HG02642 (cell line): ENCODE data around the gene P2RX4.
"Not testable (repeated sequence)": the region's sequence is repeated elsewhere in the genome, so short reads cannot be mapped to it uniquely, and the experiment has no call there.

ENCODE experiments used
- ATAC-seq: cut with Tn5 transposase; IDR thresholded peaks from one replicate; pipeline ENCODE4 v1.9.1; 2021; ENCODE audit warnings: mild to moderate bottlenecking; ENCODE audit not compliant: unreplicated experiment, poor library complexity

Gene P2RX4

GRCh38 chr12:121264135-121264534 lies 54.2 kb downstream of the P2RX4 start:
- no peak for ATAC-seq

GRCh38 chr12:121264951-121265515 lies 55.1 kb downstream of the P2RX4 start:
- no peak for ATAC-seq

GRCh38 chr12:121267822-121268221 lies 57.9 kb downstream of the P2RX4 start:
- no peak for ATAC-seq

GRCh38 chr12:121273364-121273896 lies 63.5 kb downstream of the P2RX4 start:
- ATAC-seq: no peak

- ATAC-seq: no peak
Measured at GRCh38 chr12:121274036-121274763, 64.3 kb downstream of the P2RX4 start.

GRCh38 chr12:121277374-121277759 lies 67.4 kb downstream of the P2RX4 start:
- no peak for ATAC-seq

- no peak for ATAC-seq
Measured at GRCh38 chr12:121278169-121279070, 68.5 kb downstream of the P2RX4 start.

GRCh38 chr12:121279071-121279375 lies 69.1 kb downstream of the P2RX4 start:
- ATAC-seq: no peak

GRCh38 chr12:121279507-121279915 lies 69.6 kb downstream of the P2RX4 start:
- ATAC-seq: no peak

- not testable (repeated sequence) for ATAC-seq
Measured at GRCh38 chr12:121280531-121280930, 70.6 kb downstream of the P2RX4 start.

- not testable (repeated sequence) for ATAC-seq
Measured at GRCh38 chr12:121281116-121281515, 71.2 kb downstream of the P2RX4 start.

- ATAC-seq: no peak
Measured at GRCh38 chr12:121282072-121282742, 72.3 kb downstream of the P2RX4 start.

GRCh38 chr12:121282910-121283309 lies 73.0 kb downstream of the P2RX4 start:
- not testable (repeated sequence) for ATAC-seq

- ATAC-seq: no peak
Measured at GRCh38 chr12:121283388-121283787, 73.5 kb downstream of the P2RX4 start.
